Fibroblast of pulmonary artery (primary cell): ENCODE measurements around the gene NPSR1.

Experiments
- DNase-seq: peaks from one replicate; pipeline ENCODE4 v3.0.0-alpha.2; 2010; ENCODE audit warnings: low read depth
- H3K4me3 ChIP-seq: replicated peaks from 2 replicates; pipeline ENCODE4 v1.5.1; 2011; ENCODE audit warnings: low read depth, mild to moderate bottlenecking, control low read depth, low read length, moderate library complexity
- CTCF ChIP-seq: IDR thresholded peaks from 2 replicates; pipeline ENCODE4 v1.5.1; 2011; ENCODE audit warnings: mild to moderate bottlenecking, control low read depth, low read length, inconsistent platforms; ENCODE audit errors: missing control alignments

The NPSR1 gene

GRCh38 chr7:34761627-34762026 lies 103.6 kb downstream of the NPSR1 start:
- H3K4me3 ChIP-seq, result no peak overlapping the region
- DNase-seq, result peak; percentile 27
- TF ChIP-seq CTCF, result no peak

GRCh38 chr7:34762764-34763163 lies 104.7 kb downstream of the NPSR1 start:
- TF ChIP-seq CTCF, result no peak
- peak; percentile 4 for DNase-seq
- no peak overlapping the region for H3K4me3 ChIP-seq

- no peak for DNase-seq
- no peak overlapping the region for H3K4me3 ChIP-seq
- no peak for TF ChIP-seq CTCF
Measured at GRCh38 chr7:34772296-34772938, 114.4 kb downstream of the NPSR1 start.

DNA sequence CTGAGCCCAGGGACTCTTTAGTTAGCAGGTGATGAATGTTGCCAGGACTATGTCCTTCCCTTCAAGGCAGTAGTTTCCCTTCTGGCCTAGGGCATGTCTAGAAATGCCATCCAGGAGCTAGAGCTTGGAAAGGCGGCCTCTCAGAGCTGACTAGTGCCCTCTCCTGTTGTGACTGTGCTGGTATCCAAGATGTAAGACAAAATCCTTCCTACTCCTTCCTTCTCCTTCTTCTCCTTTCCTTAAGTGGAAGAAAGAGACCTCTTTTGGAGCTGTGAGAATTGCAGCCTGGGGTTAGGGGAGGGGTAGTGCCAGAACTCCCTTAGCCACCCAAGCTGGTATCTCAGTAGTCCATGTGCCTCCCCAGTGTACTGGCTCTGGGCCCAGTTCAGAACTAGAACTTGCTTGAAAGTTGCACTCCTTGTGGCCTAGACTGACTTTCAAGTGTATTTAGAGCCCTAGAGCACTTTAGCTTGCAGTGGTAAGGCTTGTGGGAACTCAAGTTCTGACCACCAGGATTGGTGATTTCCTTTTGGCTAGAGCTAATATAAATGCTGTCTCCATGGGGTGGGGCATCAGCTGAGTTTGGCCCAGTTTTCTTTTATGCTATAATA lies 118.8 kb downstream of the NPSR1 start:
- no peak overlapping the region for H3K4me3 ChIP-seq
- DNase-seq, result no peak
- no peak for TF ChIP-seq CTCF

GRCh38 chr7:34780546-34780945 lies 122.5 kb downstream of the NPSR1 start:
- no peak overlapping the region for H3K4me3 ChIP-seq
- TF ChIP-seq CTCF, result no peak
- DNase-seq, result no peak

DNA sequence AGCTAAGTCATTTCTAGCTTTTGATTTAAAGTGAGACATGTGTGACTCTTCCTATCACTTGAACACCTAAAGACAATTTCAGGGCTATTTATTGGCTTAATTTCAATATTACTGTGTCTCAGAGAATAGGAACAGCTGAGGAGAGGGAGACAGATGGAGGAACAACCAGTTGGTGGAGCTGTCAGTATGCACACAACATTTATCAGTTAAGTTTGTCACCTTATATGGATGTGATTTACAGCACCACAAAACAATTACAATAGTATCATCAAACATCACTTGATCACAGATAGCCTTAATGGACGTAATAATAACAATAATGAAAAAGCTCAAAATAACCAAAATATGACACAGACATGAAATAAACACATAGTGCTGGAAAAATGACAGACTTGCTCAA lies 129.6 kb downstream of the NPSR1 start:
- H3K4me3 ChIP-seq, result no peak overlapping the region
- DNase-seq, result no peak
- TF ChIP-seq CTCF, result no peak

DNA sequence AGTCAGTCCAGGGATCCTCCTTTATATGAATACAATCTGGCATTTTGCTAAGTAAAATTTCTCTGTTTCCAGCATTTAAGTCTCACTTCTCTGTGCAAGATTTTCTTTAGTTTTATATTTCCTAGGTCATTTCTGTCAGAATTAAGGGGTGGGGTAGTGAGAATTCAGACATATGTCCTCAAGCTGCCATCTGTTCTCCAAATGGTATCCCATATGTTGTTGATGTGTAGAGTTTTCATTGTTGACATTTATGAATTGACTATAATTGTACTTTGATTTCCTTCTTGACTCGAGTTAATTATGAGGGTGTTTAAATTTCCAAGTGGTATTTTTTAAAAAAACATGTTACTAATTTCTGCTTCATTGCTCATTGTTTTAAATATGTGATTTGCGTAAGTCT lies 148.8 kb downstream of the NPSR1 start:
- TF ChIP-seq CTCF, result no peak
- no peak overlapping the region for H3K4me3 ChIP-seq

More for the DNA sequence above, 148.8 kb downstream of the NPSR1 start:
- DNase-seq, result no peak
